Glutamatergic neuron (in vitro differentiated cells): ENCODE measurements around the gene STAG2. TPM values are rescaled to one million over a fixed set of nuclear protein-coding genes. Genes with fewer than 3 reads are reported as not detected.
"Not testable (repeated sequence)": the region's sequence is repeated elsewhere in the genome, so short reads cannot be mapped to it uniquely, and the experiment has no call there.

Source experiments
- DNase-seq: peaks from one replicate; pipeline ENCODE4 v3.0.0; 2022
- H3K27ac Mint-ChIP-seq: one replicate; pipeline ENCODE4 v1.8.0; 2020; ENCODE audit warnings: mild to moderate bottlenecking, mixed read lengths, inconsistent platforms; ENCODE audit not compliant: unreplicated experiment
- H3K27me3 Mint-ChIP-seq: one replicate; pipeline ENCODE4 v1.8.0; 2020; ENCODE audit warnings: mild to moderate bottlenecking, moderate library complexity, mixed read lengths, inconsistent platforms; ENCODE audit not compliant: unreplicated experiment
- H3K36me3 Mint-ChIP-seq: one replicate; pipeline ENCODE4 v1.8.0; 2020; ENCODE audit warnings: mild to moderate bottlenecking, mixed read lengths, inconsistent platforms; ENCODE audit not compliant: unreplicated experiment
- H3K4me1 Mint-ChIP-seq: one replicate; pipeline ENCODE4 v1.8.0; 2020; ENCODE audit warnings: mild to moderate bottlenecking, low read depth, mixed read lengths, inconsistent platforms; ENCODE audit not compliant: unreplicated experiment
- H3K4me3 Mint-ChIP-seq: one replicate; pipeline ENCODE4 v1.8.0; 2020; ENCODE audit warnings: mild to moderate bottlenecking, mixed read lengths, inconsistent platforms; ENCODE audit not compliant: unreplicated experiment
- H3K9me3 Mint-ChIP-seq: one replicate; pipeline ENCODE4 v1.8.0; 2020; ENCODE audit warnings: mild to moderate bottlenecking, moderate library complexity, mixed read lengths, inconsistent platforms; ENCODE audit not compliant: unreplicated experiment
- CTCF ChIP-seq: fragments of 200-600 bp; sonication (generic); IDR thresholded peaks from one replicate; pipeline ENCODE4 v1.5.0; 2021; ENCODE audit not compliant: partially characterized antibody, unreplicated experiment
- total RNA-seq: library from RNA; stranded (reverse); fragmentation: NEBNext Ultra II Directional; extraction: Animal tissue kit (Norgen Biotek cat#: 25700); gene quantifications from one replicate; pipeline ENCODE4 v1.2.1, GENCODE V29; 2021; ENCODE audit not compliant: unreplicated experiment

STAG2 gene
- total RNA-seq, 1 donor from 2014 or later: 49.0 TPM

- H3K27me3 Mint-ChIP-seq: no peaks in the 10 kb centered on the region
- DNase-seq: no peak
- no peak overlapping the region for H3K27ac Mint-ChIP-seq
- no peaks in the 10 kb centered on the region for H3K9me3 Mint-ChIP-seq
- no peaks in the 10 kb centered on the region for H3K36me3 Mint-ChIP-seq
- H3K4me3 Mint-ChIP-seq: no peak overlapping the region
- no peaks in the 10 kb centered on the region for H3K4me1 Mint-ChIP-seq
- TF ChIP-seq CTCF: no peak
Observed at GRCh38 chrX:124127496-124127895, 166.0 kb downstream of the STAG2 start.

- not testable (repeated sequence) for DNase-seq, H3K4me3 Mint-ChIP-seq, H3K4me1 Mint-ChIP-seq, H3K36me3 Mint-ChIP-seq, H3K27me3 Mint-ChIP-seq, H3K27ac Mint-ChIP-seq, H3K9me3 Mint-ChIP-seq
Observed at GRCh38 chrX:124132437-124132836, 170.9 kb downstream of the STAG2 start.

- no peak overlapping the region for H3K4me3 Mint-ChIP-seq
- DNase-seq: no peak
- no peaks in the 10 kb centered on the region for H3K36me3 Mint-ChIP-seq
- H3K27ac Mint-ChIP-seq: no peak overlapping the region
- H3K9me3 Mint-ChIP-seq: no peaks in the 10 kb centered on the region
- H3K27me3 Mint-ChIP-seq: no peaks in the 10 kb centered on the region
- H3K4me1 Mint-ChIP-seq: no peaks in the 10 kb centered on the region
- TF ChIP-seq CTCF: no peak
Observed at GRCh38 chrX:124145749-124146148, 184.2 kb downstream of the STAG2 start.

GRCh38 chrX:124151195-124151594 lies 189.7 kb downstream of the STAG2 start:
- H3K27ac Mint-ChIP-seq: no peak overlapping the region
- no peaks in the 10 kb centered on the region for H3K27me3 Mint-ChIP-seq
- H3K9me3 Mint-ChIP-seq: no peaks in the 10 kb centered on the region
- no peaks in the 10 kb centered on the region for H3K4me1 Mint-ChIP-seq
- no peaks in the 10 kb centered on the region for H3K36me3 Mint-ChIP-seq
- DNase-seq: no peak
- no peak overlapping the region for H3K4me3 Mint-ChIP-seq
- TF ChIP-seq CTCF: no peak

Other genes with a start within 250 kb of the STAG2 start
- gene THOC2, start 228.7 kb upstream of the STAG2 start, total RNA-seq: 69.5 TPM
- gene XIAP, start 101.7 kb upstream of the STAG2 start, total RNA-seq: 37.1 TPM